Panc1 (cell line): Measurements from ENCODE around the gene RNGTT. TPM values are rescaled to one million over a fixed set of nuclear protein-coding genes. Genes with fewer than 3 reads are reported as not detected.

ENCODE experiments used
- ATAC-seq: fragments of 200-7000 bp; cut with Tn5 transposase; 2 replicates; pipeline ENCODE4 v1.9.1; 2020; ENCODE audit warnings: mild to moderate bottlenecking, moderate library complexity
- BruUV-seq: library from RNA; stranded (reverse); fragments of 400-500 nt; replicated peaks from 2 replicates; lab custom pipeline; 2021; lab: Mats Ljungman, UMichigan
- CTCF ChIA-PET: fragments of 300-600 bp; sonication (Branson Sonifier 250); formaldehyde crosslinking; loops from one replicate; lab custom pipeline; 2022; ENCODE audit warnings: antibody characterized with exemption; lab: Charles Lee
- POLR2A ChIA-PET: fragments of 300-600 bp; sonication (Branson Sonifier 250); formaldehyde crosslinking; loops from one replicate; lab custom pipeline; 2022; ENCODE audit warnings: antibody characterized with exemption; lab: Charles Lee
- DNase-seq: peaks from one replicate; pipeline ENCODE4 v3.0.0-alpha.2; 2010; ENCODE audit warnings: low read depth, low spot score
- H3K27ac ChIP-seq: 2 replicates; pipeline ENCODE4 v1.5.1; 2011; ENCODE audit warnings: mild to moderate bottlenecking, low read length, inconsistent platforms
- H3K27me3 ChIP-seq: fragments of 200-500 bp; sonication (Bioruptor generic); 2 replicates; pipeline ENCODE4 v1.6.0; 2014; ENCODE audit warnings: low read length, inconsistent platforms; ENCODE audit not compliant: control insufficient read depth, insufficient read depth
- H3K36me3 ChIP-seq: fragments of 200-500 bp; sonication (Bioruptor generic); 2 replicates; pipeline ENCODE4 v1.5.1; 2014; ENCODE audit warnings: inconsistent platforms, mild to moderate bottlenecking, low read length, moderate library complexity; ENCODE audit not compliant: control insufficient read depth, insufficient read depth
- H3K4me1 ChIP-seq: 2 replicates; pipeline ENCODE4 v1.5.1; 2011; ENCODE audit warnings: inconsistent platforms, mild to moderate bottlenecking, low read length, moderate library complexity; ENCODE audit not compliant: control insufficient read depth, insufficient read depth
- H3K4me3 ChIP-seq, 2 experiments: 2 replicates each; pipeline ENCODE4 v1.5.1; 2011 to 2012; ENCODE audit warnings: low read depth in 2 of 2, low read length in 2 of 2, mild to moderate bottlenecking in 2 of 2, inconsistent platforms in 1 of 2, moderate library complexity in 1 of 2
- H3K9me3 ChIP-seq: fragments of 200-500 bp; sonication (Bioruptor generic); 2 replicates; pipeline ENCODE4 v1.5.1; 2014; ENCODE audit warnings: low read depth, mild to moderate bottlenecking, inconsistent platforms, low read length, moderate library complexity; ENCODE audit not compliant: control insufficient read depth, insufficient read depth
- CTCF ChIP-seq: fragments of 450-650 bp; IDR thresholded peaks from 2 replicates; pipeline ENCODE4 v1.5.1; 2017; ENCODE audit warnings: mild to moderate bottlenecking
- POLR2AphosphoS5 ChIP-seq: IDR thresholded peaks from 2 replicates; pipeline ENCODE4 v1.6.1; 2012; ENCODE audit warnings: mild to moderate bottlenecking, low read depth, low read length, moderate library complexity
- SIN3A ChIP-seq: IDR thresholded peaks from 2 replicates; pipeline ENCODE4 v1.6.1; 2012; ENCODE audit warnings: low read depth, mild to moderate bottlenecking, low read length, moderate library complexity, borderline replicate concordance; ENCODE audit not compliant: insufficient read depth
- TCF7L2 ChIP-seq: IDR thresholded peaks from 2 replicates; pipeline ENCODE4 v1.6.1; 2011; ENCODE audit warnings: mild to moderate bottlenecking, low read depth, low read length, inconsistent platforms
- in situ Hi-C: cut with HindIII; loops from 2 replicates; pipeline ENCODE4 v1.10.0; 2016; ENCODE audit warnings: low sequenced_read_pairs, low pct_unique_long_range_greater_than_20kb
- intact Hi-C: fragments of 100-400 bp; cut with micrococcal nuclease; formaldehyde crosslinking; loops from one replicate; pipeline ENCODE4 v1.10.0; 2022; ENCODE audit not compliant: unreplicated experiment
- total RNA-seq: library from RNA; stranded (reverse); gene quantifications from one replicate; pipeline ENCODE4 v1.2.1, GENCODE V29; 2021; ENCODE audit not compliant: unreplicated experiment
- TF ChIP-seq, protein P1 (sequence below), 2 experiments: IDR thresholded peaks; 2 replicates each; pipeline ENCODE4 v1.6.1; 2011 to 2012; ENCODE audit warnings: low read depth in 2 of 2, control low read depth in 1 of 2, low read length in 1 of 2, mild to moderate bottlenecking in 1 of 2, moderate library complexity in 1 of 2; ENCODE audit not compliant: insufficient read depth in 1 of 2

The RNGTT gene
- total RNA-seq, 1 experiment from 2014 or later, result 21.2 TPM

DNA sequence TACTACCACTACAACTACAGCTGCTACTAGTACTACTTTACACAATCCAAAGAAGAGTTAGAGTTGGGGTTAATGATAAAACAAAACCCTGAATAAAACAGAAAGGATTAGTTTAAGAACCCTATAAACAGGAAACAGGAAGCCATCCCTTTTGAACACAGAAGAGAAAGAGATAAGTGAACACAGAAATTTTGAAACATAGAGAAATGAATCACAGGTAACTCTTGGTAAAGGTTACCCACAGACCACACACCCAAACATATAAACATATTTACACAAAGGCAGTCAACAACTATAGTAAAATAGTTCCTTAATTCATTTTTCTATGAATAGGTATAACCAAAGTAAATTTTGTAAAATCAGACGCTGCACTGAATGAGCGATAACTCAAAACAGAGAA, 98.1 kb downstream of the RNGTT start:
- DNase-seq, result no peak
- intact Hi-C loops, result no loop called here
- in situ Hi-C loops, result no loop called here
- ChIA-PET POLR2A (no interaction called here), CTCF (no interaction called here)
- no peaks in the 10 kb centered on the region; the same call in 1 of the 2 replicates for H3K36me3 ChIP-seq
- BruUV-seq, result no TSS peak
- no peak for TF ChIP-seq CTCF
- TF ChIP-seq SIN3A, result no peak
- no peak for TF ChIP-seq POLR2AphosphoS5
- TF ChIP-seq TCF7L2, result no peak
- TF ChIP-seq, protein P1, sequence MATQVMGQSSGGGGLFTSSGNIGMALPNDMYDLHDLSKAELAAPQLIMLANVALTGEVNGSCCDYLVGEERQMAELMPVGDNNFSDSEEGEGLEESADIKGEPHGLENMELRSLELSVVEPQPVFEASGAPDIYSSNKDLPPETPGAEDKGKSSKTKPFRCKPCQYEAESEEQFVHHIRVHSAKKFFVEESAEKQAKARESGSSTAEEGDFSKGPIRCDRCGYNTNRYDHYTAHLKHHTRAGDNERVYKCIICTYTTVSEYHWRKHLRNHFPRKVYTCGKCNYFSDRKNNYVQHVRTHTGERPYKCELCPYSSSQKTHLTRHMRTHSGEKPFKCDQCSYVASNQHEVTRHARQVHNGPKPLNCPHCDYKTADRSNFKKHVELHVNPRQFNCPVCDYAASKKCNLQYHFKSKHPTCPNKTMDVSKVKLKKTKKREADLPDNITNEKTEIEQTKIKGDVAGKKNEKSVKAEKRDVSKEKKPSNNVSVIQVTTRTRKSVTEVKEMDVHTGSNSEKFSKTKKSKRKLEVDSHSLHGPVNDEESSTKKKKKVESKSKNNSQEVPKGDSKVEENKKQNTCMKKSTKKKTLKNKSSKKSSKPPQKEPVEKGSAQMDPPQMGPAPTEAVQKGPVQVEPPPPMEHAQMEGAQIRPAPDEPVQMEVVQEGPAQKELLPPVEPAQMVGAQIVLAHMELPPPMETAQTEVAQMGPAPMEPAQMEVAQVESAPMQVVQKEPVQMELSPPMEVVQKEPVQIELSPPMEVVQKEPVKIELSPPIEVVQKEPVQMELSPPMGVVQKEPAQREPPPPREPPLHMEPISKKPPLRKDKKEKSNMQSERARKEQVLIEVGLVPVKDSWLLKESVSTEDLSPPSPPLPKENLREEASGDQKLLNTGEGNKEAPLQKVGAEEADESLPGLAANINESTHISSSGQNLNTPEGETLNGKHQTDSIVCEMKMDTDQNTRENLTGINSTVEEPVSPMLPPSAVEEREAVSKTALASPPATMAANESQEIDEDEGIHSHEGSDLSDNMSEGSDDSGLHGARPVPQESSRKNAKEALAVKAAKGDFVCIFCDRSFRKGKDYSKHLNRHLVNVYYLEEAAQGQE (IDR thresholded peaks at IDR 0.05; ENCODE audit: insufficient read depth in 1 of 2, low read depth in 2 of 2, low read length in 1 of 2), result no peak
- H3K4me1 ChIP-seq, result no peaks in the 10 kb centered on the region
- no peak for ATAC-seq
- no peaks in the 10 kb centered on the region for H3K9me3 ChIP-seq
- H3K4me3 ChIP-seq, result no peak overlapping the region
- no peaks in the 10 kb centered on the region for H3K27me3 ChIP-seq
- no peak overlapping the region for H3K27ac ChIP-seq

- ATAC-seq, result no peak
- no peaks in the 10 kb centered on the region for H3K4me1 ChIP-seq
- no peak overlapping the region for H3K4me3 ChIP-seq
- H3K27ac ChIP-seq, result no peak overlapping the region
- in situ Hi-C loops, result no loop called here
- POLR2A ChIA-PET, result no interaction called here
- no peaks in the 10 kb centered on the region; the same call in 1 of the 2 replicates for H3K36me3 ChIP-seq
- TF ChIP-seq CTCF (no peak), POLR2AphosphoS5 (no peak), SIN3A (no peak), TCF7L2 (no peak)
- TF ChIP-seq, protein P1 (IDR thresholded peaks at IDR 0.05; ENCODE audit: insufficient read depth in 1 of 2, low read depth in 2 of 2, low read length in 1 of 2), result no peak
- DNase-seq, result no peak
- no TSS peak for BruUV-seq
- intact Hi-C loops, result no loop called here
- H3K9me3 ChIP-seq, result no peaks in the 10 kb centered on the region
- H3K27me3 ChIP-seq, result no peaks in the 10 kb centered on the region
- CTCF ChIA-PET, result no interaction called here
These were observed 98.9 kb downstream of the RNGTT start for GRCh38 chr6:88864359-88865054.
